Measurements from ENCODE around the gene LCN1. TPM values are rescaled to one million over a fixed set of nuclear protein-coding genes. Genes with fewer than 3 reads are reported as not detected.

Gene LCN1
- not detected in 2 replicates for total RNA-seq

DNA sequence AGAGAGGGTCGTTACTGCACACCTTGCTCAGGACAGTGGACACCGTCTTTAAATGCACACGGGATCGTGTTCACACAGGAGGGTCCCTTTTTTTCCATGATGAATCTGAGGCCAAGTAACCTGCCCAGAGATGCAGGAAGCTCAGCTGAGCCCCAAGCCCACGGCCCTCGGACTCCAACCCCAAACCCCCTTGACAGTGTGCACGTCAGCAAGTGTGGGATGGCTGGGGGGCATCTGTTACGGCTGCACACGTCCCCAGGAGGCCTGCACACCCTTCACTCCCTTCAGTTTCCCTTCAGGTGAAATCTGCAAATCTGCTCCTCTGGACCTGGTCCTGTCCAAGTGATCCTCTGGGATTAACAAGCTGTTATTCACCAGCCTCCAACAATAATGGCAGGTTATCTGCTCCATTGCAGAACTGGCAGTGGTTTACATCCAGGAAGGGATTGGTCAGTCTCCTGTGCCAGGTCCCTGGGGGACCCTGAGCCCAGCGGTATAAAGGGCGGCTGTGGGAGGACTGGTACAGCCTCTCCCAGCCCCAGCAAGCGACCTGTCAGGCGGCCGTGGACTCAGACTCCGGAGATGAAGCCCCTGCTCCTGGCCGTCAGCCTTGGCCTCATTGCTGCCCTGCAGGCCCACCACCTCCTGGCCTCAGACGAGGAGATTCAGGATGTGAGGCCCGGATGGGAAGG, at the start of gene LCN1:
TSS of gene LCN1 (plus strand) at position 525 of the 692 bp plus-strand sequence. CDS start at position 583, 58 bp downstream.

DNA sequence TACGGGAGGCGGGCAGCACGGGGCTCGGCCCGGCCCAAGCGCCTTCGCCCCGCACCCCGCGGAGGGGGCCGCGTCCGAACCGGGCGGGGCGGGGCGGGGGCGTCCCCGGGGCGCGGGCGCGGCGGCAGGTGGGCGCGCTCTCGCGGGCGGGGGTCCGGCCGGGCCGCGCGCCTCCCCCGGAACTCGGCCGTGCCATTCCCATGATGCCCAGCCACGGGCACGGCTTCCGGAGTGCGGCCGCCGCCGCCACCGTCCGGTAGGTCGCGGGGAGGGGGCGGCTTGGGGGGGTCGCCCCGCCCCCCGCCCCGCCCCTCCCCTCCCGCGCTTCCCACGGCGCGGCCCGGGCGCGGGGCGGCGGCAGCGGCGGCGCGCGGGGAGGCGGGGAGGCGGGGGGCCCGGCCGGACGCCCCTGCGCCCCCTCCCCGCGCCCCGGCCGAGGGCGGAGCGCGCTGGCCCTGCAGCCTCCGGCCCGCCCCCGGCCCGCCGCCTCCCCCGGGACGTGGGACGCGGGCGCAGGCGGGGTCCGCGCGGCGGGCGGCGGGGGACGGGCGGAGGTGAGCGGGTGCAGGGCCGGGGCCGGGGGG, 41.7 kb upstream of the LCN1 start, which contains the start of gene PPP1R26:
TSS of gene PPP1R26 (plus strand) at position 314 of the 584 bp plus-strand sequence. CDS start 4,729 bp downstream, outside the sequence.

DNA sequence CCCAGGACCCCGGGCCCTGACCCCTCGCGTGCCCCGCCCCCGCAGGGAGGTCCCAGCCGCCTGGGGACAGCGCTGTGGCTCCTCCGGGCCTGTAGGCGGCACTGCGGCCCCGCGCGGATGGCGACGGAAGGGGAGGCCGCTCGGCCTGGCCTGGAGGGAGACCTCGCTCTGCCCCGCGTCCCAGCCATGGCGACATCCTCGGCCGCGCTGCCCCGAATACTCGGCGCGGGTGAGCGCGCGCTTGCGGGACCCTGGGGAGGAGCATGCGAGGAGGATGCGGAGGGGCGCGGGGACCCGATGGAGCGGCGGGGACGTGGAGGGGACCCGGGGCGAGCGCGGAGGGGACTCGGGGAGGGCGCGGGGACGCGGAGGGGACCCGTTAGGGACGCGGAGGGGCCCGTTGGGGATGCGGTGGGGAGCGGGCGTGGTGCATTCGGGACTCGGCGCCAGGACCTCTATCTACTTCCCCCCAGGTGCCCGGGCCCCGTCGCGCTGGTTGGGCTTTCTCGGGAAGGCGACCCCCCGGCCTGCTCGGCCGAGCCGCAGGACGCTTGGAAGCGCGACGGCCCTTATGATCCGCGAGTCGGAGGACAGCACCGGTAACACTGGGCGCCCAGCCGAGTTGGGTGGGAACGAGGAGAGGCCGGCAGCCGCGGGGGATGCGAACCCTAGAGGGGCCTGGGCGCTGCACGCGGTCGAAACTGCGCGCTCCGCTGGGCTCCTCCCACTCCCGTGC, 20.5 kb upstream of the LCN1 start, which contains the start of gene MRPS2:
TSS of gene MRPS2 (plus strand) at position 158 of the 736 bp plus-strand sequence. CDS start at position 187, 29 bp downstream.

DNA sequence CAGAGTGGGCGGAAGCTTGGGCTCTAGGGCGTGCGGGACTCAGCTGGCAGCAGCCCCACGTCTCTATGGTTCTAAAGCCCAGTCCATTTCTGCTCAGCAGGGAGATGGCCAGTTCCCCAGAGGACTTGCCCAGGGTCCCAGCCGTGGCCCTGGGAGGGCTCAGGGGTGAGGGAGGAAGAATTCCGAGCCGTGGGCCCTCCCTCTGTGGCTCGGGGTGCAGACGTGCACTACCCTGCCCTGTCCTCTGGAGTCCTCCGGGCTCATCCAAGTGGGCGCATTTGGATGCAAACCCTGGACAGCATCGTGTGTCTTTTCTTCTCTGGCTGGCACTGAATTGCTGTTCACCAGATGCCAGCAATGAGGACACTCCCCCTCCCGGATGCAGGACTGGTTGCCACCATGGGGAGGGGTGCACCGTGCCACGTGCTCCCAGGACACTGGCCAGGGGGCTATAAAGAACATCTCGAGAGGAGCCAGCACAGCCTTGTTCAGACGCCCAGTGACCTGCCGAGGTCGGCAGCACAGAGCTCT, 24.5 kb downstream of the LCN1 start, which contains the start of gene OBP2A:
TSS of gene OBP2A (plus strand) at position 481 of the 531 bp plus-strand sequence. CDS start 55 bp downstream, outside the sequence.

DNA sequence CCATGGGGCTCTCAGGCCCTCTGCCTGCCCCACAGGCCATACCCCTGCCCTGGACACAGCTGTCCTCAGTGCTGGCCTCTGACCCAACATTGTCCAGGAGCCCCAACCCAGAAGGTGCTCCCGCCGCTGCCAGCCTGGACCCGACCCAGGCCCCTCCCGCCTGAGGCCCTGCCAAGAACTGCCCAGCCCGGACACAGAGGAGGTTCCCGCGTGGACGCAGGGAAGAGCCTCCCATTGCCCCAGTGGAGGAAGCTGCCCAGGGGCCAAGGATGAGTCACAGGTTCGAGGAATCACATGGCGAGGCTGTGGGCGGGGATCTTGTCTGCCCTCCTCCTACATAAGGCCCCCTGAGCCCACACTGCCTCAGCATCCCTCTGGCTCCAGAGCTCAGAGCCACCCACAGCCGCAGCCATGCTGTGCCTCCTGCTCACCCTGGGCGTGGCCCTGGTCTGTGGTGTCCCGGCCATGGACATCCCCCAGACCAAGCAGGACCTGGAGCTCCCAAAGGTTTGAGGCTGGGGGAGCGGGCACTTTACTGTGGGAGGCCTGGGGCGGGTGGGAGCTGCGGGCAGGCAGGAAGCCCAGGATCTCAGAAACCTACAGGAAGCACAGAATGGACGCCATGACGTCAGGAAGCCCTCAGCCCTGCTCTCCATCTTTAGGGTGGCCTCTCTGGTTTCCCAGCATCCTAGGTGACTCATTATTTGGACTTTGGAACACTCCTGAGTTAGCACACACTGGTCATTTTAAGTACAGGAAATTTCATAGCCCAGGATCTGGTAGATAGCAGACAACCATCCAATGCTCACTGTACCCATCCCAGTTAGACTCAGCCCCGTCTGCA, 40.4 kb downstream of the LCN1 start, which contains the start of gene PAEP:
TSS of gene PAEP (plus strand) at position 366 of the 844 bp plus-strand sequence.

Other genes starting within 250 kb of the LCN1 start
- gene PPP1R26, start 41.7 kb upstream of the LCN1 start, total RNA-seq: 8.9 and 11.0 TPM in 2 replicates
- 64.3 and 69.1 TPM in 2 replicates for gene MRPS2, start 20.8 kb upstream of the LCN1 start, total RNA-seq
- not detected in 2 replicates for gene OBP2A, start 24.7 kb downstream of the LCN1 start, total RNA-seq
- gene PAEP, start 40.3 kb downstream of the LCN1 start, total RNA-seq: not detected in 2 replicates
- gene GLT6D1, start 118.1 kb downstream of the LCN1 start, total RNA-seq: not detected in 2 replicates
- not detected in 2 replicates for gene LCN9, start 141.9 kb downstream of the LCN1 start, total RNA-seq
- gene SOHLH1, start 178.0 kb downstream of the LCN1 start, total RNA-seq: not detected in 2 replicates
- gene KCNT1, start 180.7 kb downstream of the LCN1 start, total RNA-seq: not detected in 2 replicates

Measured in myometrial cell (primary cell).